Keratinocyte (primary cell): Measurements from ENCODE around the gene SNPH. TPM values are rescaled to one million over a fixed set of nuclear protein-coding genes. Genes with fewer than 3 reads are reported as not detected.

Source experiments
- DNase-seq: peaks from one replicate; pipeline ENCODE4 v3.0.0-alpha.2; 2011; ENCODE audit warnings: low read depth, missing footprints, low spot score
- FAIRE-seq: peaks from 2 replicates; lab custom pipeline; 2011; peaks lifted over from hg19 to GRCh38; lab: Jason Lieb, UNC
- H2AFZ ChIP-seq: 2 replicates; pipeline ENCODE4 v1.6.0; 2012; ENCODE audit warnings: low read length, control low read depth, inconsistent platforms; ENCODE audit not compliant: control insufficient read depth
- H3K27ac ChIP-seq: 2 replicates; pipeline ENCODE4 v1.5.1; 2011; ENCODE audit warnings: low read length; ENCODE audit not compliant: control insufficient read depth, insufficient read depth
- H3K27me3 ChIP-seq: 3 replicates; pipeline ENCODE4 v1.6.0; 2011; ENCODE audit warnings: low read length; ENCODE audit not compliant: control insufficient read depth, insufficient read depth; ENCODE audit errors: extremely low read depth
- H3K36me3 ChIP-seq, 2 experiments: 2 replicates in 1 of 2; 3 replicates in 1 of 2; pipeline ENCODE4 v1.5.1; 2011; ENCODE audit warnings: low read length in 2 of 2, mild to moderate bottlenecking in 1 of 2; ENCODE audit not compliant: control insufficient read depth in 2 of 2, insufficient read depth in 2 of 2; ENCODE audit errors: extremely low read depth in 1 of 2
- H3K4me1 ChIP-seq: 3 replicates; pipeline ENCODE4 v1.5.1; 2011; ENCODE audit warnings: low read length; ENCODE audit not compliant: control insufficient read depth, insufficient read depth; ENCODE audit errors: extremely low read depth
- H3K4me2 ChIP-seq: 3 replicates; pipeline ENCODE4 v1.6.0; 2011; ENCODE audit warnings: low read depth, low read length; ENCODE audit not compliant: control insufficient read depth, insufficient read depth; ENCODE audit errors: extremely low read depth
- H3K4me3 ChIP-seq, 3 experiments: fragments of 200-600 bp in 1 of 3; sonication (generic) in 1 of 3; 2 replicates in 2 of 3; 3 replicates in 1 of 3; pipeline ENCODE4 v1.5.1; 2011 to 2016; ENCODE audit warnings: low read length in 3 of 3, mild to moderate bottlenecking in 3 of 3, control low read depth in 2 of 3, inconsistent platforms in 1 of 3, low read depth in 1 of 3, mixed read lengths in 1 of 3, mixed run types in 1 of 3, moderate library complexity in 1 of 3; ENCODE audit not compliant: control insufficient read depth in 2 of 3, insufficient read depth in 2 of 3; ENCODE audit errors: extremely low read depth in 1 of 3
- H3K79me2 ChIP-seq: 2 replicates; pipeline ENCODE4 v1.6.0; 2012; ENCODE audit warnings: low read length; ENCODE audit not compliant: control insufficient read depth, insufficient read depth
- H3K9ac ChIP-seq: 3 replicates; pipeline ENCODE4 v1.6.0; 2011; ENCODE audit warnings: low read length; ENCODE audit not compliant: control insufficient read depth, insufficient read depth; ENCODE audit errors: extremely low read depth
- H3K9me1 ChIP-seq: 3 replicates; pipeline ENCODE4 v1.6.0; 2011; ENCODE audit warnings: low read length; ENCODE audit not compliant: control insufficient read depth, insufficient read depth; ENCODE audit errors: extremely low read depth
- H3K9me3 ChIP-seq: 2 replicates; pipeline ENCODE4 v1.5.1; 2012; ENCODE audit warnings: low read depth, low read length; ENCODE audit not compliant: control insufficient read depth
- H4K20me1 ChIP-seq: 3 replicates; pipeline ENCODE4 v1.6.0; 2011; ENCODE audit warnings: low read length; ENCODE audit not compliant: control insufficient read depth, insufficient read depth; ENCODE audit errors: extremely low read depth
- CTCF ChIP-seq, 3 experiments: IDR thresholded peaks in 1 of 3; conservative IDR thresholded peaks in 1 of 3; optimal IDR thresholded peaks in 1 of 3; 2 replicates in 2 of 3; 3 replicates in 1 of 3; pipeline versions ENCODE3 to v1.5.1; 2011; ENCODE audit warnings: low read length in 3 of 3, mild to moderate bottlenecking in 3 of 3, moderate library complexity in 2 of 3, control low read depth in 1 of 3, inconsistent platforms in 1 of 3; ENCODE audit not compliant: insufficient read depth in 2 of 3; ENCODE audit errors: extremely low read depth in 1 of 3
- EZH2 ChIP-seq: IDR thresholded peaks from one replicate; pipeline ENCODE4 v1.6.1; 2012; ENCODE audit warnings: inconsistent platforms, mild to moderate bottlenecking, low read length, moderate library complexity
- dilution Hi-C: fragments of 300-500 bp; cut with MboI; formaldehyde crosslinking; loops from one replicate; pipeline ENCODE4 v1.7.0; 2020; ENCODE audit warnings: low sequenced_read_pairs; ENCODE audit not compliant: extremely low pct_ligation_motif_present
- polyA plus RNA-seq, 5 experiments: library from polyadenylated mRNA; depleted of rRNA in 3 of 5; stranded (reverse) in 3 of 5; stranded (forward) in 1 of 5; unstranded in 1 of 5; fragments of >200 nt; gene quantifications; 1 replicate in 1 of 5; 2 replicates in 3 of 5; 3 replicates in 1 of 5; pipeline versions ENCODE4 v1.2.1 to v1.2.3, GENCODE V29; 2011 to 2012; ENCODE audit warnings: missing spikeins in 2 of 5, low read depth in 1 of 5, low replicate concordance in 1 of 5

Gene SNPH
- polyA plus RNA-seq, 1 donor (not counting 4 experiments of a cell fraction or from before 2014, with no cell fraction given): 1.3 TPM

GRCh38 chr20:1254254-1254653, 11.8 kb upstream of the SNPH start:
- no peak for TF ChIP-seq CTCF (optimal IDR thresholded peaks at IDR 0.05 in 1 of 3, IDR thresholded peaks at IDR 0.05 in 1 of 3, conservative IDR thresholded peaks at IDR 0.05 in 1 of 3; ENCODE audit: extremely low read depth in 1 of 3, insufficient read depth in 2 of 3, low read length in 3 of 3)
- TF ChIP-seq EZH2: no peak
- Histone ChIP-seq H3K4me3 (no peak overlapping the region), H3K79me2 (no peaks in the 10 kb centered on the region), H3K9me3 (no peaks in the 10 kb centered on the region), H3K9ac (no peak overlapping the region), H3K4me2 (no peak overlapping the region), H2AFZ (no peak overlapping the region), H3K27me3 (peaks cover 8% of the 10 kb centered on the region), H3K9me1 (no peaks in the 10 kb centered on the region), H3K27ac (no peak overlapping the region), H4K20me1 (no peaks in the 10 kb centered on the region), H3K36me3 (no peaks in the 10 kb centered on the region), H3K4me1 (no peaks in the 10 kb centered on the region)
- DNase-seq (no peak), FAIRE-seq (no peak)
- dilution Hi-C loops: no loop called here

DNA sequence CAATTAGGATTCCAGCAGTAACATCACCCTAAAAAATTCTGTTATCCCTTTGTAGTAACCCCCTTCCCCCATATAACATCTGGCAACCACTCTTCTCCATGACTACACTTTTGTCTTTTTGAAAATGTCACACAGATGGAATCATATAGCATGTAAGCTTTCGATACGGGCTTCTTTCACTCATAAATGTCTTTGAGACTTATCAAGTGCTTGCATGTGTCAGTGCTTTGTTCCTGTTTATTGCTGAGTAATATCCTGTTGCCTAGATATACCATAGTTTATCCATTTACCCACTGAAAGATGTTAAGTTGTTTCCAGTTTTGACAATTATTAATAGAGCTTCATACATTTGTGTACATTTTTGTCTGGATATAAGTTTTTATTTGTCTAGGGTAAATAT, 10.4 kb upstream of the SNPH start:
- H2AFZ ChIP-seq: no peak overlapping the region
- H3K79me2 ChIP-seq: no peaks in the 10 kb centered on the region
- dilution Hi-C loops: no loop called here
- H3K9me1 ChIP-seq: no peaks in the 10 kb centered on the region
- no peak overlapping the region for H3K27ac ChIP-seq
- H3K9ac ChIP-seq: no peak overlapping the region
- H3K9me3 ChIP-seq: no peaks in the 10 kb centered on the region
- no peaks in the 10 kb centered on the region for H3K4me1 ChIP-seq
- H3K4me2 ChIP-seq: no peak overlapping the region
- no peak for TF ChIP-seq CTCF (optimal IDR thresholded peaks at IDR 0.05 in 1 of 3, IDR thresholded peaks at IDR 0.05 in 1 of 3, conservative IDR thresholded peaks at IDR 0.05 in 1 of 3; ENCODE audit: extremely low read depth in 1 of 3, insufficient read depth in 2 of 3, low read length in 3 of 3)
- TF ChIP-seq EZH2: no peak
- no peak for DNase-seq
- H3K27me3 ChIP-seq: peaks cover 8% of the 10 kb centered on the region
- no peak overlapping the region for H3K4me3 ChIP-seq
- FAIRE-seq: no peak
- H4K20me1 ChIP-seq: no peaks in the 10 kb centered on the region
- no peaks in the 10 kb centered on the region for H3K36me3 ChIP-seq
